ENCODE results near the gene URM1.

Gene URM1

GRCh38 chr9:128435611-128436010 is 64.4 kb downstream of the URM1 start:
- no peak for DNase-seq

- DNase-seq, result peak; percentile 80
Observed at GRCh38 chr9:128438343-128439109, 67.4 kb downstream of the URM1 start.

- DNase-seq, result no peak
Observed at GRCh38 chr9:128439273-128439672, 68.1 kb downstream of the URM1 start.
